ENCODE measurements around the gene MGAT5. TPM values are rescaled to one million over a fixed set of nuclear protein-coding genes. Genes with fewer than 3 reads are reported as not detected.

Gene MGAT5
- total RNA-seq, 1 experiment from 2014 or later = 22.1 TPM

- no TSS peak for BruUV-seq (replicated peaks)
- Histone ChIP-seq H3K4me1 (no peaks in the 10 kb centered on the region), H3K27me3 (replicated peaks; ENCODE audit: control insufficient read depth, insufficient read depth, low read length) (no peaks in the 10 kb centered on the region), H3K4me3 (ENCODE audit: low read depth, low read length) (no peak overlapping the region), H3K36me3 (ENCODE audit: control insufficient read depth, insufficient read depth, low read length) (no peaks in the 10 kb centered on the region), H3K9me3 (no peaks in the 10 kb centered on the region)
- CTCF ChIA-PET = no interaction called here
- Mint-ChIP-seq H3K27me3 (ENCODE audit: insufficient read depth, unreplicated experiment) (no peaks in the 10 kb centered on the region), H3K4me3 (ENCODE audit: unreplicated experiment) (no peak overlapping the region), H3K27ac (ENCODE audit: unreplicated experiment) (no peak overlapping the region), H3K36me3 (ENCODE audit: insufficient read depth, unreplicated experiment) (no peaks in the 10 kb centered on the region), H3K9me3 (ENCODE audit: unreplicated experiment) (no peaks in the 10 kb centered on the region), H3K4me1 (ENCODE audit: low read depth, unreplicated experiment) (no peaks in the 10 kb centered on the region)
- POLR2A ChIA-PET = no interaction called here
- DNase-seq = no peak
- intact Hi-C loops (cut with micrococcal nuclease; ENCODE audit: unreplicated experiment) = no loop called here
- no peak for TF ChIP-seq CTCF (IDR thresholded peaks at IDR 0.05; ENCODE audit: insufficient read depth in 1 of 2, low read depth in 1 of 2, low read length in 1 of 2, severe bottlenecking in 1 of 2, unreplicated experiment in 1 of 2)
Observed at GRCh38 chr2:134301099-134301927, 47.4 kb downstream of the MGAT5 start.

- ChIA-PET POLR2A (no interaction called here), CTCF (no interaction called here)
- TF ChIP-seq CTCF (IDR thresholded peaks at IDR 0.05; ENCODE audit: insufficient read depth in 1 of 2, low read depth in 1 of 2, low read length in 1 of 2, severe bottlenecking in 1 of 2, unreplicated experiment in 1 of 2) = no peak
- no peaks in the 10 kb centered on the region for H3K9me3 Mint-ChIP-seq (ENCODE audit: unreplicated experiment)
- no peak overlapping the region for H3K4me3 Mint-ChIP-seq (ENCODE audit: unreplicated experiment)
- no peaks in the 10 kb centered on the region for H3K36me3 Mint-ChIP-seq (ENCODE audit: insufficient read depth, unreplicated experiment)
- H3K27me3 Mint-ChIP-seq (ENCODE audit: insufficient read depth, unreplicated experiment) = no peaks in the 10 kb centered on the region
- H3K27me3 ChIP-seq (replicated peaks; ENCODE audit: control insufficient read depth, insufficient read depth, low read length) = no peaks in the 10 kb centered on the region
- H3K4me1 ChIP-seq = no peaks in the 10 kb centered on the region
- intact Hi-C loops (cut with micrococcal nuclease; ENCODE audit: unreplicated experiment) = no loop called here
- no peaks in the 10 kb centered on the region for H3K9me3 ChIP-seq
- BruUV-seq (replicated peaks) = no TSS peak
- no peak overlapping the region for H3K4me3 ChIP-seq (ENCODE audit: low read depth, low read length)
- no peak overlapping the region for H3K27ac Mint-ChIP-seq (ENCODE audit: unreplicated experiment)
- no peaks in the 10 kb centered on the region for H3K4me1 Mint-ChIP-seq (ENCODE audit: low read depth, unreplicated experiment)
- no peaks in the 10 kb centered on the region for H3K36me3 ChIP-seq (ENCODE audit: control insufficient read depth, insufficient read depth, low read length)
- no peak for DNase-seq
Observed at GRCh38 chr2:134301928-134302260, 48.0 kb downstream of the MGAT5 start.

- CTCF ChIA-PET = no interaction called here
- BruUV-seq (replicated peaks) = no TSS peak
- POLR2A ChIA-PET = no interaction called here
- Histone ChIP-seq H3K4me1 (no peaks in the 10 kb centered on the region), H3K4me3 (ENCODE audit: low read depth, low read length) (no peak overlapping the region), H3K9me3 (no peaks in the 10 kb centered on the region), H3K27me3 (replicated peaks; ENCODE audit: control insufficient read depth, insufficient read depth, low read length) (no peaks in the 10 kb centered on the region), H3K36me3 (ENCODE audit: control insufficient read depth, insufficient read depth, low read length) (no peaks in the 10 kb centered on the region)
- Mint-ChIP-seq H3K36me3 (ENCODE audit: insufficient read depth, unreplicated experiment) (no peaks in the 10 kb centered on the region), H3K27ac (ENCODE audit: unreplicated experiment) (no peak overlapping the region), H3K9me3 (ENCODE audit: unreplicated experiment) (no peaks in the 10 kb centered on the region), H3K4me3 (ENCODE audit: unreplicated experiment) (no peak overlapping the region), H3K27me3 (ENCODE audit: insufficient read depth, unreplicated experiment) (no peaks in the 10 kb centered on the region), H3K4me1 (ENCODE audit: low read depth, unreplicated experiment) (no peaks in the 10 kb centered on the region)
- DNase-seq = no peak
- no peak for TF ChIP-seq CTCF (IDR thresholded peaks at IDR 0.05; ENCODE audit: insufficient read depth in 1 of 2, low read depth in 1 of 2, low read length in 1 of 2, severe bottlenecking in 1 of 2, unreplicated experiment in 1 of 2)
- intact Hi-C loops (cut with micrococcal nuclease; ENCODE audit: unreplicated experiment) = no loop called here
Observed at GRCh38 chr2:134304394-134305108, 50.7 kb downstream of the MGAT5 start.

Data from Caco-2 (cell line).